ENCODE results near the gene SSBP3. TPM values are rescaled to one million over a fixed set of nuclear protein-coding genes. Genes with fewer than 3 reads are reported as not detected.
A peak's percentile ranks its signal among the peaks of the same experiment; 100 is the strongest.

Gene SSBP3
- total RNA-seq, 1 experiment from 2014 or later = 26.5 TPM

GRCh38 chr1:54407404-54408146 lies 1.4 kb upstream of the SSBP3 start:
- POLR2A ChIA-PET (ENCODE audit: unreplicated experiment) = interaction anchor here (0.6 to 0.7 kb wide), 2 partner anchors 44 to 160 kb away, joined by 3 to 9 read pairs; no protein-coding TSS in a partner anchor
- TF ChIP-seq CTCF (conservative IDR thresholded peaks at IDR 0.05) (no peak), EZH2 (IDR thresholded peaks at IDR 0.05; ENCODE audit: low read depth) (no peak)

GRCh38 chr1:54407154-54407403 lies 885 bp upstream of the SSBP3 start:
- no peaks in the 10 kb centered on the region for H4K20me1 ChIP-seq (ENCODE audit: insufficient read depth)
- intact Hi-C loops (cut with micrococcal nuclease; ENCODE audit: unreplicated experiment) = loop anchor here (1.0 to 10.0 kb wide), 8 partner anchors 81 to 395 kb away; partner anchors contain the start of genes TCEANC2, TMEM59 and TTC22
- H3F3A ChIP-seq (ENCODE audit: insufficient read depth, low read depth) = peaks cover 25% of the 10 kb centered on the region
- H3K9me2 ChIP-seq (ENCODE audit: insufficient read depth) = no peaks in the 10 kb centered on the region
- no peaks in the 10 kb centered on the region for H3K9me3 ChIP-seq (ENCODE audit: insufficient read depth, low read depth)
- H2AFZ ChIP-seq = peak overlapping the region; percentile 84
- H3K4me1 ChIP-seq (replicated peaks; ENCODE audit: insufficient read depth) = peaks cover 22% of the 10 kb centered on the region
- peak overlapping the region; percentile 95 for H3K4me2 ChIP-seq
- no peak for DNase-seq
- H3K4me3 ChIP-seq = peak overlapping the region; percentile 61
- H3K27ac ChIP-seq = no peak overlapping the region
- no peaks in the 10 kb centered on the region for H3K27me3 ChIP-seq (ENCODE audit: insufficient read depth, low read depth)
- no TSS peak for BruUV-seq (replicated peaks)
- TF ChIP-seq EZH2 (IDR thresholded peaks at IDR 0.05; ENCODE audit: low read depth) = no peak
- TF ChIP-seq CTCF (conservative IDR thresholded peaks at IDR 0.05) = no peak
- CTCF ChIA-PET = interaction anchor here (0.6 to 1.8 kb wide), 7 partner anchors 29 to 401 kb away, joined by 3 to 15 read pairs (median 6); no protein-coding TSS in a partner anchor
- POLR2A ChIA-PET (ENCODE audit: unreplicated experiment) = interaction anchor here (0.7 kb wide), 1 partner anchor 160 kb away, joined by 3 read pairs; no protein-coding TSS in a partner anchor
- no peaks in the 10 kb centered on the region for H3K79me2 ChIP-seq (ENCODE audit: low read depth)
- no peaks in the 10 kb centered on the region for H3K36me3 ChIP-seq (ENCODE audit: low read depth)

More at GRCh38 chr1:54407404-54408146, 1.4 kb upstream of the SSBP3 start:
- DNase-seq = peak; percentile 63 to 87
- Histone ChIP-seq H3K9me2 (ENCODE audit: insufficient read depth) (no peaks in the 10 kb centered on the region), H3K4me2 (peak overlapping the region; percentile 95), H3K79me2 (ENCODE audit: low read depth) (no peaks in the 10 kb centered on the region), H3K27ac (peak overlapping the region; percentile 82), H4K20me1 (ENCODE audit: insufficient read depth) (no peaks in the 10 kb centered on the region), H3K4me1 (replicated peaks; ENCODE audit: insufficient read depth) (peaks cover 22% of the 10 kb centered on the region), H2AFZ (peak overlapping the region; percentile 84), H3F3A (ENCODE audit: insufficient read depth, low read depth) (peaks cover 25% of the 10 kb centered on the region), H3K36me3 (ENCODE audit: low read depth) (no peaks in the 10 kb centered on the region), H3K4me3 (peak overlapping the region; percentile 61), H3K27me3 (ENCODE audit: insufficient read depth, low read depth) (no peaks in the 10 kb centered on the region), H3K9me3 (ENCODE audit: insufficient read depth, low read depth) (no peaks in the 10 kb centered on the region)
- TSS peak; percentile 31 for BruUV-seq (replicated peaks)
- intact Hi-C loops (cut with micrococcal nuclease; ENCODE audit: unreplicated experiment) = loop anchor here (1.0 to 10.0 kb wide), 8 partner anchors 81 to 395 kb away; partner anchors contain the start of genes TCEANC2, TMEM59 and TTC22
- CTCF ChIA-PET = interaction anchor here (0.6 to 1.8 kb wide), 7 partner anchors 29 to 400 kb away, joined by 3 to 15 read pairs (median 6); no protein-coding TSS in a partner anchor

- H3K9me2 ChIP-seq (ENCODE audit: insufficient read depth) = no peaks in the 10 kb centered on the region
- ChIA-PET CTCF (interaction anchor here (0.6 kb wide), 1 partner anchor 186 kb away, joined by 3 read pairs; no protein-coding TSS in a partner anchor), POLR2A (ENCODE audit: unreplicated experiment) (interaction anchor here (0.6 kb wide), 1 partner anchor 153 kb away, joined by 8 read pairs; no protein-coding TSS in a partner anchor)
- no peaks in the 10 kb centered on the region for H3K79me2 ChIP-seq (ENCODE audit: low read depth)
- 0 out of 2 replicates have a peak overlapping the region, but pooled peaks have one; percentile 36 for H3K4me2 ChIP-seq
- H3F3A ChIP-seq (ENCODE audit: insufficient read depth, low read depth) = peaks cover 25% of the 10 kb centered on the region
- no peak for TF ChIP-seq CTCF (conservative IDR thresholded peaks at IDR 0.05)
- TF ChIP-seq EZH2 (IDR thresholded peaks at IDR 0.05; ENCODE audit: low read depth) = no peak
- peak in 1 of 2 experiments; percentile 35 for DNase-seq
- intact Hi-C loops (cut with micrococcal nuclease; ENCODE audit: unreplicated experiment) = loop anchor here (2.0 to 10.0 kb wide), 4 partner anchors 91 to 396 kb away; partner anchors contain the start of genes TCEANC2, TMEM59 and TTC22
- H3K4me3 ChIP-seq = peak overlapping the region; percentile 57; the same call in 1 of the 2 replicates
- no peaks in the 10 kb centered on the region for H3K27me3 ChIP-seq (ENCODE audit: insufficient read depth, low read depth)
- H2AFZ ChIP-seq = no peak overlapping the region
- H4K20me1 ChIP-seq (ENCODE audit: insufficient read depth) = no peaks in the 10 kb centered on the region
- no peak overlapping the region for H3K27ac ChIP-seq
- no peaks in the 10 kb centered on the region for H3K36me3 ChIP-seq (ENCODE audit: low read depth)
- no peaks in the 10 kb centered on the region for H3K9me3 ChIP-seq (ENCODE audit: insufficient read depth, low read depth)
- BruUV-seq (replicated peaks) = no TSS peak
- H3K4me1 ChIP-seq (replicated peaks; ENCODE audit: insufficient read depth) = peaks cover 22% of the 10 kb centered on the region
Observed at GRCh38 chr1:54405898-54406293, 298 bp downstream of the SSBP3 start.
